Stimulated activated naive CD4-positive, alpha-beta T cell treated with Interleukin-2 at 50 U/mL for 16 hours (primary cell): ENCODE data around the gene TAS1R1.

Experiments used
- DNase-seq: peaks from one replicate; lab custom pipeline; 2025; lab: John Stamatoyannopoulos, UW

Gene TAS1R1

DNA sequence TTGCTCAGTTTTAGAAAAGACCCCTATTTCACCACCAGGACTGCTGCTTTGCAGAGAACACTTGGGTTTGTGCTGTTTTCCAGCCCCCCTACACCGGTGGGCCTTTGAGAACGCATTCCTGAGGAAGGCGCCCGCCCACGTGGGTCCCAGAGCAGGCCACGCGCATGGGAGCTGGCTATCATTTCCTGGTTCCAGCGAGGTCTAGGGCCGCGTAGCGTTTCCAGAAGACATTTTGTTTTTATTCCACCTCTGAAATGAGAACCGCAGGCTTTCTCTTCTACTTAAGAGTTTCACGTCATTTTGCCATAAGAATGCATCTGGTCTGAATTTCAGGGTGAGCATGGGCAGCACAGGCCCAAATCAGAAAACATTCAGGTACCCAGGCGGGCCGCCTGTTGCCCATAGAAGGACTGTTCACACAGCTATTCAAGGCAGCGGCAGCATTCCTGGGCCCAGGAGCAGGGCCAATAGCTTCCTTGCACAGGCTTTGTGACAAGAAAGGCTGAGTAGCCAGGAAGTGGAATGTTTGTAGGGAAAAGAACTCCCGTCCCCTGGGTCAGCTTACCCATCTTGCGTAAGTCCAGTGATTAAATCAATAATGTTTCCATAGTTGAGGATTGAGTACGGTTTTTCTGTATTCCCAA lies 48.9 kb downstream of the TAS1R1 start:
- DNase-seq: no peak

- DNase-seq: no peak
These were observed 57.7 kb downstream of the TAS1R1 start for GRCh38 chr1:6612641-6613360.

DNA sequence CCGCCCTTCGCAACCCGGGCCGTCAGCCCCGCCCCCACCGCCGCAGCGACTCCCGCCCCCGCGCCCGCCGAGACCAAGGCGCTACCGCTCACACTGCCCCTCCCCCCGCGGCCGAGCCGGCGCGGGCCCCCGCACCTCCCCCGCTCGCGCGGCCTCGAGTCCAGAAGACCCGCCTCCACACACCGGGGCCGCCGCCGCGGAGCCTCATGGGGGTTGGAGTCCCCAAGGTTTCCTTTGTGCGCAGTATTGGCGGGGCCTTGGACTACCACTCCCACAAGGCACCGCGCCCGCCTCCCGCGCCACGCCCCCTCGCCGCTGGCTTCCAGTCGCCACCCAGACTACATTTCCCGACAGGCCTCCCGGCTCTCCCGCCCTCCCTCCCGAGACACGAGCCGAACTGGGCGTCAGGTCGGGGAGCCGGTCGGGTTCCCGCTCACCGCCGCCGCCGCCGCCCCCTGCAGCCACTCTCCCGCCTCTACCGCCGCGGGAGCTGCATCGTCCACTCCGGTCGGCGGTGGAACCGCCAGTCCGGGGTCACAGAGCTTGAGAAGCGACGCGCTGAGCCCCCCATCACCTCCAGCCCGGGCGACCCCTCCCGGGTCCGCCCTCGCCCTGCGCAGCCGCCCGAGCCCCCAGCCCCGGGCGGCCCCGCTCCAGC lies 58.4 kb downstream of the TAS1R1 start, which contains the start of gene PHF13:
TSS of gene PHF13 (plus strand) at position 371 of the 658 bp plus-strand sequence. CDS start 336 bp downstream, outside the sequence.
- peak; percentile 99 for DNase-seq

GRCh38 chr1:6614019-6614928 lies 59.2 kb downstream of the TAS1R1 start:
- peak; percentile 62 for DNase-seq

GRCh38 chr1:6614929-6615785 lies 60.0 kb downstream of the TAS1R1 start:
- peak; percentile 6 for DNase-seq

DNA sequence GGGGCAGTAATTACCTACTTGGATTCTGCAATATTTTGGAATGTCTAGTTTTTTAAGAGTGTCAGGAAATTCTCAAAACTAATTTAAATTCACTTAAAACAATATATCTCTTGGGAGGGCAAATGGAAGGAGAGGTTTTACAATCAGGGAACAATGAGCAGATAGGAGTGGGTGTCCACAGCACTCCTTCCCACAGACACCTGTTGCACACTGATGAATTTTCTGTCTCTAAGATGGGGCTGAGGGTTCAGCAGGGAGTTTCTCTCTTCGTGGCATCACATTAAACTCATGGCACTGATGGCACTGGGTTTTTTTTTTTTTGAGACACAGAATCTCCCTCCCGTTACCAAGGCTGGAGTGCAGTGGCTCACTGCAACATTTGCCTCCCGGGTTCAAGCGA lies 63.9 kb downstream of the TAS1R1 start:
- no peak for DNase-seq

GRCh38 chr1:6621429-6622391 lies 66.6 kb downstream of the TAS1R1 start:
- no peak for DNase-seq

DNA sequence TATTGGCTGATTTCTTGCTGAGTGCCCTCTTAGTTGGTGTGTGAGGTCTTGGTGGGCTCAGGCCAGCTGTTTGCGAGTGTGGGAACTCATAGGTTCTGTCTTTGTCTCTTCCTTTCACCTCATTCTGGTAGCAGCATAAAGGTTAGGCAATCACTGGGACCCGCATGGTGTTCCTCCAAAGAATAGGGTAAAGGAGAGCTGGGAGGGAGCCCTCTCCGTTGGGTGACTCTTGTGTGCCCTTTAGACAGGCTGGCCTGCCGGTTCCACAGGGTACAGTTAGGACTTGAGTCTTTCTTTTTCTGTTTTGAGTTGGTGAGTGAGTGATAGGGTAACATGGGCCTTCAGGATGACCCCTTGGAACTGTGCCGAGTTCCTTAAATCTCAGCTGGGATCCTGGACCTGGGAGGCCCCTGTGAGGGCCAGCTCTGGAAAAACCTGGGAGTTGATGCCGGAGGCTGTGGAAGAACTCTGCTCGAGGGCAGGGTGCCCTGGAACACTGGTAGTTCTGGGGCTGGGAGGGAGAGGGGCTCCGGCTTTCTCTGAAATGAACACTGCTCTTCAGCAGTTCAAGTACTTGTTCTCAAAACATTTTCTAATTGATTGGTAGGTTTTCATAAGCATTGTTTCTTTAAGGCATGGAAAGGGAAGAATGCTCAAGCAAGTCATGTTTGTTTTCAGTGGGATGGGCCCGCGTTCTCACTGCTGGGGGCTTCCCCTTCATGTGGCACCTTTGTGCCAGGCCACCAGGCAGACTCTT lies 67.5 kb downstream of the TAS1R1 start:
- DNase-seq: no peak

- no peak for DNase-seq
These were observed 68.3 kb downstream of the TAS1R1 start for GRCh38 chr1:6623269-6623965.

DNA sequence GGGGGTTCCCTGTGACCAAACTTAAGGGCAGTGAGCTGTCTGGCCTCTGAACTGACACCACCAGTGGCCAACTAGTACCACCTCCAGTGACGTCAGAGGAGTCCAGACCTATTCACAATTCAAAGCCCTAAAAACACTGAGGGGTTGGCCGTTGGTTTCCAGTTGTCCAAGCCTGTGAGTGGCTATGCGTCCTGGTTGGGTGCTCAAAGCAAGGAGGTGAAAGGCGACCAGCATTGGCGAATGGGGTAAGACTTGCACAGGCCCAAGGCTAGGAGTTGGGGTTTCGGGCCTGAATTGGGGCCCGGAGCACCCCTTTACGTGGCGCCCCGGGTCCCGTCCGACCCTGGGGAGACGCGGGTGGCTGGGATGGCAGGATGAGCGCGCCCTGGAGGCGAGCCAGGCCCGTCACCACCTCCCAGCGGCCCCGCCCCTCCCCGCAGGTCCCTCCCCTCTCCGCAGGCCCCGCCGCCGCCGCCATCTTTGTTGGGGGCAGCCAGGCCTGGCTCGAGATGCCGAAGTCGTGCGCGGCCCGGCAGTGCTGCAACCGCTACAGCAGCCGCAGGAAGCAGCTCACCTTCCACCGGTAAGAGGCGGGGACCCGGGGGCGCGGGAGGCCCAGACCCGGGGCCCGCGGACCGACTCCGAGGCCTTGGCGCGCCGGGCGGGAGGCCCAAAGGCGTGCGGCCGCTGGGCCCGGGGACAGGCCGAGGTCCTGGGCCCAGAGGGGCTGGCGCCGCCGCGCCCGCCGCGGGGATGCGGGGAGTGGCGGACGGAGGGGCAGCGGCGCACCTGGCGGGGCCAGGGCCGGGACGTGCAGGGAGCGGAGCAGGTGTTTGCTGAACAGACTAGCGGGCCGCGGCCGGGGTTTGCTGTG lies 69.8 kb downstream of the TAS1R1 start, which contains the start of gene THAP3:
TSS of gene THAP3 (plus strand) at position 159 of the 874 bp plus-strand sequence. CDS start at position 510, 351 bp downstream.
- DNase-seq: peak; percentile 84

GRCh38 chr1:6625584-6626149 lies 70.6 kb downstream of the TAS1R1 start:
- DNase-seq: peak; percentile 6

- no peak for DNase-seq
These were observed 71.9 kb downstream of the TAS1R1 start for GRCh38 chr1:6627031-6627430.

DNA sequence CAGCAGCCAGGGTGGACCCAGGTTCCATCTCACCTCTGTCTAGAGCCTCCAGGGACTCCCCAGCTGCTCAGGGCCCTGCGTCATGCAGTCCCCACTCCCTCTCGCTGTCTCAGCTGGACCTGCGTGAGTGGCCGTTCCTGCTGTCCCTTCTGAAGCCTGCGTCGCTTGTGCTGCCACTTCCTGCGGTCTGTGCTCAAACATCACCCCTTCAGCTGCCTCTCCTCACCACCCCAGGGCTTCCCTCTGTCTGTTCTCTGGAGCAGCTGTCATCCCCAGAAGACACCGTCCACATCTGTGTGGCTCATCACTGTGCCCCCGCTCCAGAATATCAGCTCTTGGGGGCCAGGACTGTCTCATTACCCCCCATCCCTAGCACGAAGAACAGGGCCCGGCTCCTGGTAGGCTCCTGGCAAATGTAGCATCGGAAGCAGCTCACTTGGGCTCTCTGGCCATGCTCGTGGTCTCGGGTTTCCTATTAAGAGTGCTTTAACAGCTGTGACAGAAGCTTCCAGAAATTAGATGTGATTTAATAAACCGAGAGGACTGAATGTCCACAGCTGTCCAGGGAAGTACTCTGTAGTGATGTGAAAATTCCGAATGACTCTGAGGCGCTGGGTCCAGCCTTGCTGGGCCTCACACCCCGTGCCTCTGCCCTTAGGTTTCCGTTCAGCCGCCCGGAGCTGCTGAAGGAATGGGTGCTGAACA lies 72.9 kb downstream of the TAS1R1 start:
- no peak for DNase-seq

DNA sequence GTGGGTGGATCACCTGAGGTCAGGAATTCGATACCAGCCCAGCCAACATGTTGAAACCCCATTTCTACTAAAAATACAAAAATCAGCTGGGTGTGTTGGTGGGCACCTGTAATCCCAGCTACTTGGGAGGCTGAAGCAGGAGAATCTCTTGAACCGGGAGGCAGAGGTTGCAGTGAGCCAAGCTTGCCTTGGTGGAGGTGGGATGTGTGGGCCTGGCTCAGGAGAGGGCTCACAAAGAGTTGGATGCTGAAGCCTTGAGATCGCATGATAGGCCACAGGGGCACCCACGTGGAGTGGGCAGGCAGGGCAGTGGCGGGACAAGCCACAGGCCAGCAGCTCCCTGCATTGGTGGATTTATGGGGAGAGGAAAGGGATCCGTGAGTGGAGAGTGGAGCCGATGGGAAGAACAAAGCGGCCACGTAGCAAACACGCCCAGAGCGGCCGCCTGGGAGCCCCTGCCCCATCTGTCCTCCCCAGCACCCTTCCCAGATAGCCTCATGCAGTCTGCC lies 73.9 kb downstream of the TAS1R1 start:
- no peak for DNase-seq
